Cerebellar cortex (tissue), 1 donor: ENCODE results near the gene PLA2G1B.

Experiments used
- DNase-seq: peaks from one replicate; pipeline ENCODE4 v3.0.0-alpha.2; 2015; ENCODE audit warnings: low spot score

PLA2G1B gene

DNA sequence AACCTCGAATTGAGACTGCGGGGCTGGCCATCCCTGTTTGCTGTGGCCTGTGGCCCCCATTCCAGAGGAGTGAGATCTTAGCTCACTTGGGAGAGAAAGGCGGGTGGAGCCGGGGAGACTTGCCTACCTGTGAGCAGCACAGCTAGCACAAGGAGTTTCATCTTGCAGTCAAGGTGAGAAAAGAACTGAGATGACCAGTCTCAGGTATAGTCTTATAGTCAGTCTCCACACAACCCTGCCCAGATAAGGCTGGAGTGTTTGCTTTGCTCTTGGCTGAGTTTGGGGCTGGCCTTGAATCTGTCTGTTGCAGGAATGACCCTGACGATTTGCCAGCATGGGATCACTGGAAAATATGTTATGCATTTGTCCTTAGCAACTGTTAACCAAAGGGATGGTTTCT, at the start of gene PLA2G1B:
PLA2G1B (minus strand) TSS at position 187 of the 400 bp plus-strand sequence; CDS start at position 161, 26 bp downstream.
- no peak for DNase-seq

DNA sequence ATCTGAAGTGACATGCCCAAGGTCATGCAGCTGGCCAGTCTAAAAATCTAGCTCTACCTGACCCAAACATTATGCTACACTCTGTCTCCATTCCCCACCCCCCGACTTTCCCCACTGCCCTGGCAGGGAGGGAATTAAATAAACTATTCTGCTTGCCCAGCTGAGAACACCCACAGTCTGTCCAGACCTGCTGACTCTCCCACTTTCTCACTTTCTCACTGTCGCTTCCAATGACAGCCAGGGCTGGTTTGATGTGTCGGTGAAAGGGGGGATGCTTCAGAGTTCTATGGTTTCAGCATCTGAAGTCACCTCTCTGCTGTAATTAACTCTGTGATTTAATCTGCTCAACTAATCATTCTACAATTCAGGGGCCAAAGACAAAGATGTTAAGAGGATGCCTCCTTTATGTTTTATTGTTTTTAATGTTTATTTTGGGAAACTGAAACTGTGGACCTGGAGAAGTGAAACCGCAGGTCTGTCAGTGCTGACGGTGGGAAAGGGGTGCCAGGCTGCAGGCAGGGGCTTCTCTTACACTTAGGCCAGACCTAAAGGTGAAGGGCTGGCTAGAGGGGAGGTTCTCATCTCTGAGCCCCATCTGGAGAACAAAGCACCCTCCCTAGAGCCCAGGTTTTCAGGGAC, 49.5 kb upstream of the PLA2G1B start:
- DNase-seq = no peak

DNA sequence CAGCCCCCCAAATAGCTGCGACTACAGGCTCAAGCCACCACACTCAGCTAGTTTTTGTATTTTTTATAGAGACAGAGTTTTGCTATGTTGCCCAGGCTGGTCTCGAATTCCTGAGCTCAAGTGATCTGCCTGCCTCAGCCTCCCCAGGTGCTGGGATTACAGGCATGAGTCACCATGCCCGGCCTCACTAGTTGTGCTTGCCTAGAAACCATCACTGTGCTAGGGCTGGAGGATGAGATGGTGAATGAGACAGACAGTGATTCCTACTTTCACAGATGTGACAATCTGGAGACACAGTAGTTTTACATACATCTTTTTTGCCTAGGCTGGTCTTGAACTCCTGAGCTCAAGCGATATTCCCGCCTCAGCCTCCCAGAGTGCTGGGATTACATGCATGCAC, 48.8 kb upstream of the PLA2G1B start:
- no peak for DNase-seq

DNA sequence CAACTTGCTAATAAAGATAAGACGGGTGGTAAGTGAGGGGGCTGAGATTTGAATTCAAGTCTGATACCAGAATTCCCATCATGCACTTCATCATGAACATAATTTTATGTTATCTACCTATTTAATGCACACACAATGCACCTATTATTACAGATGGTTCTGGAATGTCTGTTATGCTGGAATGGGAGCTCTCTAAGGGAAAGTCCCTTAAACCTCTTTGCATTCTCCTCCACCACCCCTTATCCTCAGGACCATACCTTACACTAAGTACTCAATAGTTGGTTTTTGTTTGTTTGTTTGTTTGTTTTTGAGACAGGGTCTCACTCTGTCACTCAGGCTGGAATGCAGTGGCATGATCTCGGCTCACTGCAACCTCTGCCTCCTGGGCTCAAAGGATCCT, 48.4 kb upstream of the PLA2G1B start:
- no peak for DNase-seq

DNA sequence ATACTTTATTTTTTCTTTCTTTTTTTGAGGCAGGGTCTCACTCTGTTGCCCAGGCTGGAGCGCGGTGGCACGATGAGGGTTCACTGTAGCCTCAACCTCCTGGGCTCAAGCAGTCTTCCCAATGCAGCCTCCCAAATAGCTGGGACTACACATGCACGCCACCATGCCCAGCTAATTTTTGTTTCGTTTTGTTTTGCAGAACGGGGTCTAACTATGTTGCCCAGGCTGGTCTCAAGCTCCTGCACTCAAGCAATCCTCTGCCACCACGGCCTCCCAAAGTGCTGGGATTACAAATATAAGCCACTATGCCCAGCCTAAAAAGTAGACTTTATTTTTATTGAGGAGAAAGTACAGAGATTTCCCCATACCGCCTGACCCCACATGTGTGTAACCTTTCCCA, 46.1 kb upstream of the PLA2G1B start:
- DNase-seq = no peak

DNA sequence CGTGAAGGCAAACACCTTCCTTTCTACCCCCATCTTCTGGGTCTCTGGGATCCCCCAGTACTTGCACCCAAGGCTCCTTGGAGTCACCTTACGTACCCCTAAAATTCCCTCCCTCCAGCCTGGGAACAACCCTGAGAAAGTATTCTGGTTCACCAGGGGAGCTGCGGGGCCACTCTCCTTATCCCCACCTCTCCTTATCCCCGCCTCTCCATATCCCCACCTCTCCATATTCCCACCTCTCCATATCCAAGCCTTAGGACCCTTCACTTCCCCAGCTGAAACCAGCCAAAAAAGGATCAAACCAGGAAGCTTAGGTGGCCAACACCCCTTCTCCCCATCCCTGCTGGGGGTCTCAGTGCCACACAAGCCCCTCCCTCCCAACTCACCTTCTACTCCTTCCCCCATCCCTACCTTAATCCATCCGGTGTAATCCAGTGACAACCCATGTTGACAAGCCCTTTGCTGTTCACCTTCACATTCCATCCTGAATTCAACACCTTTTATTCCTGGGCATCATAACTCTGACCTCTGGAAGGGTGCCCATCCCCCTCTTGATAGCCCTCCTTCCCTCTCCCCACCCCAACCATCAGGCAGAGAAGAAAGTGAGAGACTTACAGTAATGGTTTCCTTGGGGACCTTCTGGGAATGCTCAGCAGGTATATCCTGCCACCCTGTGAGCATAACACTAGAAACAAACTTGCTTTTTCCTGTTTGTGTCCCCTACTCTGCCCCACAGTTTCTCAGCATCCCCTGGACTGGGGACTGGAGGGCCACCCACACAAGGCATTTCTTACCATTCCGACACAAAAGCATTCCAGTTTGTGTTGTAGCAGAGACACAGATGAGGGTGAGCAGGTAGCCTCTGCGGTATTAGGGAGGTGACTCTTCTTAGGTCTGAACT, 43.0 kb upstream of the PLA2G1B start:
- DNase-seq = no peak

DNA sequence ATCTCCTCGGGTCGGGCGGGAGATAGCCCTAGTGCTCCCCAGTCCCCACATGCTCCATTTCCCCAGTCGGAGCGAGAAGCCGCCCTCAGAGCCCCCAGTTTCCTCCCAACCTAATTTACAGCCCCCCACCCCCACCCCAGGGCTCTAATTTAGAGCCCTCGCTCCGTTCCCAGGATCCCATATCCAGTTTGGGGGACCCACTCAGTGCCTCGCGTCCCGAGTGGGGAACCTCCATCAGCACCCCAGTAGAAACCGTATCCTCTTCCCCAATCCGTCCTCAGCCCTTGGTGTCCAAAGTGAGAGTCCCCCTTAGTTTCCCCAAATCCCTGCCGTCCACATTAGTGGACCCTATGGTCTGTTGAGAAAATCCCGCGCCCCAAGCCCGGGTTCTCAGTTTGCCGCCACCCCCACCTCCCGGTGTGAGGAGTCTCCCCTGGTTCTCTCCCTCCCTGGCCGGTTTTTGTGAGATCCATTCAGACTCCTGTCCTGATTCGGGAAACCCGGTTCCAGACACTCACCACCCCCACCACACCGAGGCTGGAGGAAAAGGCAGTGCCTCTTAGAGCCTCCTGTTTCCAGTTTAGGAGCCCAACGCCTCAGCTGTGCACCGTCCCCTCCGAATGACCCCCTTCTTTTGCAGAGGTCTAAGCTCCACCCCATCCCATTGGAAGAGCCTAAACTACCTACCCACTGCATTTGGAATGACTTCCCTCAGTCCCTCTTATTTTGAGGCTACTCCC, 42.2 kb upstream of the PLA2G1B start:
- DNase-seq = no peak

DNA sequence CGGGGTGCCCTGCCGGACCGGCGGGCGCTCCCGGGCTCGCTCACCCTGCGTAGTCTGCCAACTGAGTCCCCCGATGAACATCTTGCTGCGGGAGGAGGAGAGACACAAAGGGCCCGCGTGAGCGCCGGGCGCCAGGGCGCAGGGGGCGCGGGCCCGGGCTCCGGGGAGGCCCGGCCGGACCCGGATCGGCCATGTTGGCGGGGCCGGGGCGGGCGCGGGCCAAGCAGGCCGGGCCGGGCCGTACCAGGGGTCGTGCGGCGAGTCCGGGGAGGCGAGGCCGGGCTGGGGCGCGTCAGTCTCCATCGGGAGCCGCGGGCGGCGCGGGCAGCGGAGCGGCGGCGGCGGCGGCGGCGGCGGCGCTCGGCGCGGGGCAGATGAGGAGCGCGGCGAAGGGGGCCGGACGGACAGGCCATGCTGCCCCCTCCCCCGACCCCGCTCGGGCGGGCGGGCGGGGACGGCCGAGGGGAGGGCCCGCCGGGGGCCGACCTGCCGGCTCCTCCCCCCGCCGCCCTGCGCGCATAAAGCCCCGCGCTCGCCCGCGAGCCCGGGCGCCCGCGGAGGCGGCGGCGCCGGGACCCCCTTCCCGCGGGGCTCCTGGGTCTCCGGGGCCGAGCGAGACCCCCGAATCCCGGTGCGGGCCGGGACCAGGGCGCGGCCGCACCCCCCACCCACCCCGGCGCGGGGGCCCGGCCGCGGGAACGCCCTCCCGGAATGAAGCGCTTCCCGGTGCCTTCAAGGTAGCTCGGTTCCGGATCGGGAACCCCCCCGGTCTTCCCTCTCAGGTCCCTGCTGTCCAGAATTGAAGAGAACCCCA, 41.4 kb upstream of the PLA2G1B start, which contains the start of gene MSI1:
MSI1 (minus strand) TSS at position 376 of the 814 bp plus-strand sequence; CDS start at position 303, 73 bp downstream.
- DNase-seq = no peak

DNA sequence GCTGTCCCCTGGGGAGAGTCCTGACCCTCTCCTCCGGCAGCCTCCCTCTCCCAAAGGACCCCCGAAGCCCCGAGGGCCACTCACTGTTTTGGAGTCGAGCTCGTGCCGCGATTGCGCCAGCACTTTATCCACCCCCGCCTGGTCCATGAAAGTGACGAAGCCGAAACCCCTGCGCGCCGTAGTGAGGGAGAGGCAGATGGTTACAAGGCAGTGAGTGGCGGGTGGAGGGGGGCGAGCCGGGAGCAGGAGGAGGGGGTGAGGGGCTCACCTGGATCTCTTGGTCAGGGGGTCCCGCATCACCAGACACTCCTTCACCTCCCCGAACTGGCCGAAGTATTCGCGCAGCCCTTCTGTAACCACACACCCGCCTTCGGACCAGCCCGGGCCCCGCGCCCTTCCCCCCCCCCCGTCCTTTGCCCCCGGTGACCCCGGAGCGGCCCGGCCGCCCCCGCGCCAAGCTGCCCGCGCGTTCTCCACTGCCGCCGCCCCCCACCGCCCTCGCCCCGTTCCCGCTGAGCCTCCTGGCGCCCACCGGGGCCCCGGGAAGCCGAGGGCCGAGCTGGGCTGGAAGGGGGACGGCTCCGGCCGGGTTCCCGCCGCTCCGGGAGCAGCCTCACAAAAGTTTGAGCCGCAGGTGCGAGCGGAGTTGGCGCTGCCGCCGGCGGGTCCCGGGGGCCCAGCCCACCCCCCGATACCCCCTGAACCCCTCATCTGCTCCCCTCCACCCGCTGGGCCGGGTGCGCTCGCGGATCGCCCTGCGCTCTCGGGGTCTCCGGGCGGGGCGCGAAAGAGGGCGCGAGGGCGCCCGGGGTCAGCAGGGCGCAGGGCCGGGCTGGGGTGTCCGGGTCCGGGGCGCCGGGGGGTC, 40.6 kb upstream of the PLA2G1B start:
- DNase-seq = no peak

DNA sequence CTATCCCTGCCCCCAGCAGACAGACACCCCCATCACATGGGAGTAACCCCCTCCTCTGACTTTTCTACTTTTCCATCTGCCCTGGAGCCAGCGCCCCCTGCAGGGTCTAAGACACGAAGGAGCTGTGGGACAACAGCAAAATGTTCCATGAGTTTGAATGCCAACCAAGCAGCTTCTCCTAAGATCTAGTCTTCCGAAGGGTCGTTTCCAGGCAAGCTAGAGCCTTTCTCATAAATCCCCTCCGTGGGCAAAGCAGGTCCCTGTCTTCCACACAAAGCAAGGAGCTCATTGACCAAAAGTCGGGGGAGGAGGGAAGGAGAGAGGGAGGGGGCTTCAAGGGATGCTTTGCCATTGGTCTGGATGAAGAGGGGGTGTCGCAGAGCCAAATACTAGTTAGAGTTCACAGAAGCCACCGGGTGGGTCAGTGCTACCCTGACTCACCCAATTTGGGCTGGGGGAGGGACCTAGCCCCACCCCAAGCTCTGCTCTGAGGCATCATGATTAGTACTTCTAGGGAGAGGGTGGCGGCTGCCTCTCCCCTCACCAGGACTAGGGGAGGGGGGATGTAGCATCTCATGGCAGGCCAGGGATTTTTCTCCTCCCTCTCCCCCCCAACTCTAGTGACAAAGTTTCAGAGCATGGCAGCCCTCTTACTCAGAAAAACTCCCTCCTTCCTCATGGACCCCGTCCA, 39.8 kb upstream of the PLA2G1B start:
- DNase-seq = peak; percentile 57

DNA sequence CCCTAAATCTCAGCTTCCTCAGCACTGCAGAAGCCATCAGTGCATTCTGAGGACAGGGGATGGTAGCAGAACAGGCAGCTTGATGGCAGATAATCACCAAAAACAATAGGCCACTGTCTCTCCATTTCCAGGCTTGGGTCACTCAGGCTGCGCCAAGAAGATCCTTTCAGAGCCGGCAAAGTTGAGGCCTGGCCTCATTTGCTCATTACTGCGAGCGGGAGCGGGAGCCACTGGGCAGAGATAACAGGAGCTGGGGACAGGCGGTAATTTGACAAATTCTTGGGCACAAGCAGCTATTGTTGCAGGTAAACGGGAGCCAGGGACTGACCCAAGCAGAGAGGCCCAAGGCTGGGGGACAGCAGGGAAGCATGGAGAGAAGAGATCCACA, 39.3 kb upstream of the PLA2G1B start:
- DNase-seq = no peak

DNA sequence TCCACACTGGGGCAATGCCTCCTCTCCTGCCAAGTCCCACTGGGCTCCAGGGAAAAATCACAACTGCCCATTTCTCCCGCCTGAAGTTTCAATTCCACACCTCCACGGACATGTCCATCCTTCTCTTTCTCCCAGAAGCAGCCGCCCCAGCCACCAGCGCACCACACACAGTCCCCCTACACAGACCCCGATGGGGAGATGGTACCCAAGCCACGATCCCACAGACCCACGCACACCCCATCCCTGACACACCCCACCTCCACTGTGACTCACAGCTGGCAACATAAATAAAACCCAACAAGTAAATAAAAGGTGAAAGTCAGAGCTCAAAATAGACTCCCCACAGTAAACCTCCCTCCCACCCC, 38.7 kb upstream of the PLA2G1B start:
- no peak for DNase-seq

DNA sequence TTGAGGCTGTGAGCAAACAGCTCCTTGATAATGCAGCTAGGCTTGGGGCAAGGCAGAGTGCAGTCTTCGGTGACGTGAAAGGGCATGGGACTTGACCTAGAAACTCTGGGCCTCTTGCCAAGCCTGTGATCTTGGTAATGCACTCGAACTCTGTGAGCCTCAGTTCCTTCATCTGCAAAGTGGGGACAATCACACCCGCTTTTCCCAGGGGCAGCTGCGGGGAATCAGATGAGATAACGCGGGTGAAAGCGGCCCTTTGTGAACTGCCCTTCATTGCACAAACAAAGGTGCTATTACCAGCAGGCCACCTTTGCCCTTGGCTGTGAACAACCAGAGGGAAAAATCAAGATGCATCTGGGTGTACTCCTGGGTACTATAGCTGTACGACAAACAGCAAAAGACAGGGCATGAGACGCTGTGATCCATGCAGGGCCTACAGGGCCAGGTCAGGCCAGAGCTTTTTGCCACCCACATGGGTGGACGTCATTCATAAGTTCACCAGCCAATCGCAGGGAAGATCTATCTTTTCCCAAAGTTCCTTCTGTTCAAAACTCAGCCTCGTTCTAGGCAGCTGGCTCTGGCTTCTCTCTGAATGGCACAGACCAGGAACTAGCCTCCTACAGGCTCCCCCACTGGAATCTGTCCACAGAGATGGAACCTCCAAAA, 38.2 kb upstream of the PLA2G1B start:
- peak; percentile 40 for DNase-seq

DNA sequence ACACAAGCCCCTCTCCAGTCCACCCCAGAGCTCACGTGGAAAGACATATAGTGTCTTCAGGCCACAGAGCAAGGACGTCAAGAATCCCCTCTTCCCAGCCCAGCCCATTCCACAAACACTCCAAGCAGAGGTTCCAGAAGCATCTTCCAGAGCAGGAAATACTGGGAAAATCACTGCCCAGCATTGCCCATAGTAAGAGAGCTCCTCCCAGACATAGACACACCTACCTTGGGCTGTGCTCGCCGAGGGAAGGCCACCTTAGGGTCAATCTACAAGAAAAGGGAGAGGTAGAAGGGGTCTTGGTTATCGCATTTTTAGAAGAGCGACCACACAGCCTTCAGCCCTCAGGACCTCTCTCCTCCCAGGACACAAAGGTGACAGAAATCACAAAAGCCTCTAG, 36.9 kb upstream of the PLA2G1B start:
- DNase-seq = no peak

DNA sequence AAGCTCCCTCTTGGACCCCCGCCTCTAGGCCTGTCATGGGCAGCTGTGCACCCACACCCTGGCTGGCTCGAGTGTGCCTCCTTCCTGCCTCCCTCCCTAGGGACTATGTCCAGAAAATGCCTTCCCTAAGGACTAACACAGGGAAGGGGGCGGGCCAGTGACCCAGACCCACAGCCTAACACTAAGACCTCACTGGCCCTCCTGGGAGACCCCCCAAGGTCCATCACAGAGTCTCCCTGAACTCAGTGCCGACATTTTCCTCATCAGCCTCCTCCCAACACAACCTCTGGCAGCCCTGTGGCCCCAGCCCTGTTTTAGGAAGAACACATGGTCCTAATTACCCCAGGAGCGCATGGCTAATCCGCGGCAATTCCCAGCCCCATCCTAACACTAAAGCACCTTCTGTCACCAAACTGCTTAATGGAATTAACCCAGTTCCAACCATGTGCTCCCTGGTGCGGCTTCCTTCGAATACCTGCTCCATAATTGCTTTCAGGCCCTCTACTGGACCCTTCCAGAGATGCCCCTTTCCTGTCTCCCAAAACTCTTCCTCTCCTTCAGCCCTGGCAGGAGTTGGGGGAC, 35.8 kb upstream of the PLA2G1B start:
- no peak for DNase-seq

DNA sequence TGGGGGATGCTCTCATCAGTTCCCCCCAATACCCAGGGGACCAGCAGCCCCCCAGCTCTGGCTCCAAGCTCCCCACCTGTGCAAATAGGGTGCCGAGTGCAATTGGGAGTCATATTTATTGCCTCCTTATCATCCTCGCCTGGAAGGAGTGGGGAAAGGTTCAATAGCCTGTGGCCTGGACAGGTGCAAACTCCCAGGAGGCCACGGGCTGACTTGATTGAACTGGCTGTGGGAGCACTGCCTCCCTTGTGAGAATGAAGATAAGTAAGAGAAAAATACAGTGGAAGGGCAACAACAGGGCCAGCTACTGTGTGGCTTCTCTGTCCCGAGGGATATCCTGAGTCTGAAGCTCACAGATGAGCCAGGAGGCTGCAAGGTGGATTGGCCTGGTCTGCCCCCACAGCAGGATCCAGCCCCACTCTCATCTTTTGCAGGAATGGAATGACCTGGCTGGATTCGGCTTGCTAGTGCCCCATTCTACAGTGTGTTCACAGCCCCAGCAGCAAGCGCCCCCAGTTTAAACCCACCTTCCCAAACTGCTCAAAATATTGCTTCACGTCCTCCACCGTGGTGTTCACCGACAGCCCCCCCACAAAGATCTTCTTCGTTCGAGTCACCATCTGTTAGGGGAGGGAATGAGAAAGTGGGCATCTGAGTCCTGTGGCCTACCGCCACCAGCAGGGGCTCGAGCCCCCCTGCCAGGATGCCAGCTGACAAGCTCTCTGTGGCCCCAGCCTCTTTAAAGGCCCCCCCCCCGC, 35.1 kb upstream of the PLA2G1B start:
- DNase-seq = no peak

DNA sequence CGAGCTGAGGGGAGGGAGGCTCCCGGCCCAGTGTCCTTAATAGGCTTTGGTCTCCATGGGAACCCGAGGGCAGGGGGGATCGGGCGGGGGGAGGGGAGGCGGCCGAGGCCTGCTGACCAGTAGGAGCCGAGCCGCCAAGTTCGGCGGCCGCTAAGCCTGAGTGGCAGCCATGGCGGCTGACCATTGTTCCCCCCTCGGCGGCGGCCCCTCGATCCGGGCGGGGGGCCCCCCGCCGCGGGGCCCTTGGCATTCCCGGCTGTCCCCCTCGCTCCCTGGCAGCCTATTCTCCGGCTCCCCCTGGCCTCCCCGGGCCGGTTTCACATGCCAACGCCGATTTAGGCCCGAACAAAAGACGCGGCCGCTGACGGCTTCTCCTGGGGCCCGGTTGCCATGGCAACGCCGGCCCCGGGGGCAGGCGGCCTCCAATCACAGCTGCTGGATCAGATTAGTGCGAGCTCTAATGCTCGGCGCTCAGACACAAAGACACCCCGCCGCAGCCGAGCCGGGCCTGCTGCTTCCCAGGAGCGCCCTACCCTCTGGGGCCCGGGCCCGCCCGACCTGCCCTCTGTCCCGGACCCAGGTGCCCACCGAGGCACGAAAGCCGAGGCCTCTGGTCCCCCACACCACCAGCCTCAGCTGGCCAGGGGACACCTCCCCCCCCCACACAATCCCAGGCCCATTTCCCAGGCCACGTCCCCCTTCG, 34.1 kb upstream of the PLA2G1B start:
- peak; percentile 86 for DNase-seq

DNA sequence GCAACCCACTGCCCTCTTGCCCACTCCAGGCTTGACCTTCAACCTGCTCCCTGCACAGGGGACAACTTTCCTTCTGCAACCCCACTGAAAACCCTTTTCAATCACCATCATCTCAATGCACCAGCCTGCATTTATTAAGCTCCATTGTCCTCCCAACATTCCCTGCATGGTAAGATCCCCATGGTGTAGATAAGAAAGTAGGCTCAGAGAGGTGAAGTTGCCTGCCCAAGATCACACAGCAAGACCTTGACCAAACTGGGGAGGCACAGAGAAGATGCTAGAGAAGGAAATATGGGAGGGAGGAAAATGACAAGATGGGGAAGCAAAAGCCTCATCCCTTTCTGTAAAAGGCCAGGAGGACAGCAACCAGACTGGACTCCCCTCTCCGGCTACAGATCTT, 31.5 kb upstream of the PLA2G1B start:
- no peak for DNase-seq
